C4-2B (cell line): ENCODE measurements around the gene DTX1.

Source experiments
- ZFX ChIP-seq: fragments of 450-650 bp; IDR thresholded peaks from 2 replicates; pipeline ENCODE4 v1.6.1; 2017
- TF ChIP-seq, protein P1 (sequence below): fragments of 450-650 bp; conservative IDR thresholded peaks from 2 replicates; pipeline ENCODE4 v1.5.1; 2017; ENCODE audit warnings: mild to moderate bottlenecking

DNA sequence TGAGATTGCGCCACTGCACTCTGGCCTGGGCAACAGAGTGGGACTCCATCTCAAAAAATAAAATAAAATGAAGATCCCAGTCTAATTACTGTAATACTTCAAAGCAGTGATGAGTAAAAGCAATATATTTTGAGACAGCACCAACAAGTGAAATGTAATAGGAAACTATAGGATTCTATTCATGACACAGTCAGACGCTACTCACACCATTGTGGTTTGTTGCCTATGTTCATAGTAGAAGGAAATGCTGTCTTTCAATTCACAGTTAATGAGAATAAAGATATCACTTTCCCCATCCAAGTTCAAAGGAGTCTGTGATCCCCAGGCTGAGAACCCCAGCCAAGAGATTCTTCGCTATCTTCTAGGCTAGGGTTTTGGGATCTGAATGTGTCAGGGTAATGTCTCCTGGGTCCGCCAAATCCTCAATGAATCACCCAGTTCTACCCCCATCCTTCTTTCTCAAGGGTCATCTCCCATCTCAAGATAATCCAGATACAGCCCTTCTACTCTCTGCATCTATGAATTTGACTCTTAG, 16.6 kb upstream of the DTX1 start:
- TF ChIP-seq, protein P1, sequence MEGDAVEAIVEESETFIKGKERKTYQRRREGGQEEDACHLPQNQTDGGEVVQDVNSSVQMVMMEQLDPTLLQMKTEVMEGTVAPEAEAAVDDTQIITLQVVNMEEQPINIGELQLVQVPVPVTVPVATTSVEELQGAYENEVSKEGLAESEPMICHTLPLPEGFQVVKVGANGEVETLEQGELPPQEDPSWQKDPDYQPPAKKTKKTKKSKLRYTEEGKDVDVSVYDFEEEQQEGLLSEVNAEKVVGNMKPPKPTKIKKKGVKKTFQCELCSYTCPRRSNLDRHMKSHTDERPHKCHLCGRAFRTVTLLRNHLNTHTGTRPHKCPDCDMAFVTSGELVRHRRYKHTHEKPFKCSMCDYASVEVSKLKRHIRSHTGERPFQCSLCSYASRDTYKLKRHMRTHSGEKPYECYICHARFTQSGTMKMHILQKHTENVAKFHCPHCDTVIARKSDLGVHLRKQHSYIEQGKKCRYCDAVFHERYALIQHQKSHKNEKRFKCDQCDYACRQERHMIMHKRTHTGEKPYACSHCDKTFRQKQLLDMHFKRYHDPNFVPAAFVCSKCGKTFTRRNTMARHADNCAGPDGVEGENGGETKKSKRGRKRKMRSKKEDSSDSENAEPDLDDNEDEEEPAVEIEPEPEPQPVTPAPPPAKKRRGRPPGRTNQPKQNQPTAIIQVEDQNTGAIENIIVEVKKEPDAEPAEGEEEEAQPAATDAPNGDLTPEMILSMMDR: no peak
- no peak for TF ChIP-seq ZFX
